K562 (cell line): ENCODE results near the gene CNNM3. TPM values are rescaled to one million over a fixed set of nuclear protein-coding genes. Genes with fewer than 3 reads are reported as not detected.

ENCODE experiments used
- CBFA2T3 ChIP-seq: fragments of 450-650 bp; IDR thresholded peaks from 2 replicates; pipeline ENCODE4 v1.6.1; 2017
- EZH2 ChIP-seq: IDR thresholded peaks from 2 replicates; pipeline ENCODE4 v1.6.1; 2012; ENCODE audit warnings: low read depth, mild to moderate bottlenecking, inconsistent platforms, low read length, borderline replicate concordance
- KDM5B ChIP-seq: fragments of 200-600 bp; sonication (generic); IDR thresholded peaks from 2 replicates; pipeline ENCODE4 v1.6.1; 2012; ENCODE audit warnings: low read depth, mild to moderate bottlenecking, moderate library complexity, low read length, control low read depth, inconsistent platforms; ENCODE audit not compliant: insufficient replicate concordance
- NRF1 ChIP-seq, 2 experiments: fragments of 450-650 bp; IDR thresholded peaks in 1 of 2; conservative IDR thresholded peaks in 1 of 2; 2 replicates each; pipeline ENCODE4 v1.6.1; 2014; ENCODE audit warnings: mild to moderate bottlenecking in 2 of 2
- TAF15 ChIP-seq: fragments of 200-400 bp; formaldehyde crosslinking; IDR thresholded peaks from 2 replicates; pipeline ENCODE4 v1.6.1; 2017; ENCODE audit warnings: mild to moderate bottlenecking, low read depth, low read length, moderate library complexity
- ZNF395 ChIP-seq: fragments of 200-800 bp; sonication (Bioruptor generic); IDR thresholded peaks from 2 replicates; pipeline ENCODE4 v1.6.1; 2017; ENCODE audit warnings: missing genetic modification characterization, missing compliant biosample characterization
- ZNF639 ChIP-seq, 2 experiments: fragments of 200-800 bp in 1 of 2; sonication (Bioruptor generic) in 1 of 2; sonication (generic) in 1 of 2; formaldehyde crosslinking in 1 of 2; IDR thresholded peaks in 1 of 2; conservative IDR thresholded peaks in 1 of 2; 2 replicates each; pipeline versions ENCODE4 v1.5.0 to v1.6.1; 2016 to 2020; ENCODE audit warnings: missing compliant biosample characterization in 1 of 2, missing genetic modification characterization in 1 of 2, missing genetic modification reagents in 1 of 2
- ZNF766 ChIP-seq: fragments of 200-800 bp; sonication (Bioruptor generic); conservative IDR thresholded peaks from 2 replicates; pipeline ENCODE4 v1.6.1; 2016; ENCODE audit warnings: missing genetic modification characterization, missing compliant biosample characterization
- polyA plus RNA-seq, 8 experiments: library from polyadenylated mRNA; depleted of rRNA in 4 of 8; stranded (reverse) in 5 of 8; unstranded in 3 of 8; fragments of >200 nt; fragmentation: Nextera tagmentation in 2 of 8; fragmentation: Illumina TruSeq in 1 of 8; extraction: Ambion mirVana in 2 of 8; extraction: Trizol in 1 of 8; gene quantifications; 2 replicates each; pipeline versions ENCODE4 v1.2.1 to v1.2.3, GENCODE V29; 2011 to 2014; ENCODE audit warnings: inconsistent platforms in 1 of 8, missing spikeins in 1 of 8
- total RNA-seq, 7 experiments: library from RNA; depleted of rRNA in 6 of 7; stranded (reverse); fragments of >200 nt in 6 of 7; fragmentation: Illumina TruSeq in 2 of 7; extraction: Trizol in 2 of 7; gene quantifications; 2 replicates each; pipeline versions ENCODE4 v1.2.1 to v1.2.3, GENCODE V29; 2011 to 2021; ENCODE audit warnings: low replicate concordance in 1 of 7
- TF ChIP-seq, protein P1 (sequence below): fragments of 200-800 bp; sonication (Bioruptor generic); IDR thresholded peaks from 2 replicates; pipeline ENCODE4 v1.6.1; 2017; ENCODE audit warnings: missing genetic modification characterization, missing compliant biosample characterization
- TF ChIP-seq, protein P2 (sequence below), 2 experiments: fragments of 450-650 bp; formaldehyde crosslinking in 1 of 2; IDR thresholded peaks; 2 replicates each; pipeline versions ENCODE4 v1.4.0 to v1.6.1; 2014 to 2020; ENCODE audit warnings: mild to moderate bottlenecking in 2 of 2, borderline replicate concordance in 1 of 2, low read depth in 1 of 2

CNNM3 gene
- total and polyA plus RNA-seq, 9 of the 15 experiments (the other 6 are each of a cell fraction or from before 2014, with no cell fraction given) = 1.4 to 16.9 (median 6.5) TPM

DNA sequence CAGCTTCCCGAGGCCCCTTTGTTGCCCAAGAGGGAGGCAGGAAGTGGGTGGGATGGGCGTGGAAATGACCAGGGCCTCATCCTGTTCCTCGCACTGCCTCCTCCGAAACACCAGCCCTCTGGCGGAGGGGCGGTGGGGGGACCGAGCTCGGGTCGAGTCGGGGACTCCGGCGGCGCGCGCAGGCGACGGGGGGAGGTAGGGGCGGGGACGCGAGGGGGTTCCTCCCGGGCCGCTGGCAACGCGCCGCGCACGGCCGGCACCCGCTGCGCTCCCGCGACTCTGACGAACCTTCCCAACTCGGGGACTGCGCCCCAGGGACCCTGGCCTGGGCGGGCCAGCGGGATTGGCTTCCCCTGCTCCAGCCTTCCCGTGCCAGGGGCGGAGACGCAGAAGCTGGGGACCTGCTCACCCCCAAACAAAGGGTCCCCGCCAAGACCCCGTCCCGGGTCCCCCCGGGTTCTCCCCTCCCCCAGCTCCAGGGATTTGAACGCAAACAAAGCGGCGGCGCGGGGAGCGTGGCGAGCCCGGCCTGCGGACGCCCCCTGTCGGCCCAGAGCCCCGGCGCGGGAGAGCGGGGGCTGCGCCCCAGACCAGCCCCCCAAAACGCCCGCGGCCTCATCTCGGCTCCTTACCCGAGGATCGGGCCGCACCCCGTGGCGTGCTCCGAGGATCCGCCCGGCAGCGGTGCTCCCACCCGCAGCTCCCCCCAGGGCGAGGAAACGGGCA, 52.6 kb downstream of the CNNM3 start (continued):
- TF ChIP-seq, protein P1, sequence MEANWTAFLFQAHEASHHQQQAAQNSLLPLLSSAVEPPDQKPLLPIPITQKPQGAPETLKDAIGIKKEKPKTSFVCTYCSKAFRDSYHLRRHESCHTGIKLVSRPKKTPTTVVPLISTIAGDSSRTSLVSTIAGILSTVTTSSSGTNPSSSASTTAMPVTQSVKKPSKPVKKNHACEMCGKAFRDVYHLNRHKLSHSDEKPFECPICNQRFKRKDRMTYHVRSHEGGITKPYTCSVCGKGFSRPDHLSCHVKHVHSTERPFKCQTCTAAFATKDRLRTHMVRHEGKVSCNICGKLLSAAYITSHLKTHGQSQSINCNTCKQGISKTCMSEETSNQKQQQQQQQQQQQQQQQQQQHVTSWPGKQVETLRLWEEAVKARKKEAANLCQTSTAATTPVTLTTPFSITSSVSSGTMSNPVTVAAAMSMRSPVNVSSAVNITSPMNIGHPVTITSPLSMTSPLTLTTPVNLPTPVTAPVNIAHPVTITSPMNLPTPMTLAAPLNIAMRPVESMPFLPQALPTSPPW (CRISPR knock-in tag) = peak; percentile 90
- peak; percentile 51 for TF ChIP-seq KDM5B
- TF ChIP-seq ZNF766 (CRISPR knock-in tag) = no peak
- no peak for TF ChIP-seq TAF15
- no peak for TF ChIP-seq CBFA2T3
- TF ChIP-seq, protein P2, sequence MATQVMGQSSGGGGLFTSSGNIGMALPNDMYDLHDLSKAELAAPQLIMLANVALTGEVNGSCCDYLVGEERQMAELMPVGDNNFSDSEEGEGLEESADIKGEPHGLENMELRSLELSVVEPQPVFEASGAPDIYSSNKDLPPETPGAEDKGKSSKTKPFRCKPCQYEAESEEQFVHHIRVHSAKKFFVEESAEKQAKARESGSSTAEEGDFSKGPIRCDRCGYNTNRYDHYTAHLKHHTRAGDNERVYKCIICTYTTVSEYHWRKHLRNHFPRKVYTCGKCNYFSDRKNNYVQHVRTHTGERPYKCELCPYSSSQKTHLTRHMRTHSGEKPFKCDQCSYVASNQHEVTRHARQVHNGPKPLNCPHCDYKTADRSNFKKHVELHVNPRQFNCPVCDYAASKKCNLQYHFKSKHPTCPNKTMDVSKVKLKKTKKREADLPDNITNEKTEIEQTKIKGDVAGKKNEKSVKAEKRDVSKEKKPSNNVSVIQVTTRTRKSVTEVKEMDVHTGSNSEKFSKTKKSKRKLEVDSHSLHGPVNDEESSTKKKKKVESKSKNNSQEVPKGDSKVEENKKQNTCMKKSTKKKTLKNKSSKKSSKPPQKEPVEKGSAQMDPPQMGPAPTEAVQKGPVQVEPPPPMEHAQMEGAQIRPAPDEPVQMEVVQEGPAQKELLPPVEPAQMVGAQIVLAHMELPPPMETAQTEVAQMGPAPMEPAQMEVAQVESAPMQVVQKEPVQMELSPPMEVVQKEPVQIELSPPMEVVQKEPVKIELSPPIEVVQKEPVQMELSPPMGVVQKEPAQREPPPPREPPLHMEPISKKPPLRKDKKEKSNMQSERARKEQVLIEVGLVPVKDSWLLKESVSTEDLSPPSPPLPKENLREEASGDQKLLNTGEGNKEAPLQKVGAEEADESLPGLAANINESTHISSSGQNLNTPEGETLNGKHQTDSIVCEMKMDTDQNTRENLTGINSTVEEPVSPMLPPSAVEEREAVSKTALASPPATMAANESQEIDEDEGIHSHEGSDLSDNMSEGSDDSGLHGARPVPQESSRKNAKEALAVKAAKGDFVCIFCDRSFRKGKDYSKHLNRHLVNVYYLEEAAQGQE (IDR thresholded peaks at IDR 0.05; ENCODE audit: borderline replicate concordance) = 0 out of 2 replicates have a peak, but pooled peaks have one; percentile 23
- TF ChIP-seq, protein P2 (CRISPR knock-in tag; IDR thresholded peaks at IDR 0.05; ENCODE audit: low read depth) = no peak
- TF ChIP-seq ZNF395 (CRISPR knock-in tag) = no peak; the same call in 1 of the 2 replicates
- no peak for TF ChIP-seq EZH2
- TF ChIP-seq ZNF639 (CRISPR knock-in tag; conservative IDR thresholded peaks at IDR 0.05 in 1 of 2, IDR thresholded peaks at IDR 0.05 in 1 of 2) = peak in 1 of 2 experiments; percentile 0; a peak in 1 of 4 replicates
- peak; percentile 63 to 66 for TF ChIP-seq NRF1 (conservative IDR thresholded peaks at IDR 0.05 in 1 of 2, IDR thresholded peaks at IDR 0.05 in 1 of 2)
